Testis (tissue), 2 donors: ENCODE data around the gene RNF169.

Source experiments
- CTCF ChIP-seq, 3 experiments: fragments of 450-650 bp in 2 of 3; fragments of 200-600 bp in 1 of 3; sonication (generic) in 1 of 3; IDR thresholded peaks; one replicate each; pipeline ENCODE4 v1.5.1; 2016 to 2019; ENCODE audit warnings: antibody characterized with exemption in 3 of 3, mild to moderate bottlenecking in 2 of 3, moderate library complexity in 1 of 3
- POLR2A ChIP-seq: fragments of 450-650 bp; IDR thresholded peaks from one replicate; pipeline ENCODE4 v1.6.1; 2017; ENCODE audit warnings: antibody characterized with exemption, mild to moderate bottlenecking, moderate library complexity

GRCh38 chr11:74780248-74781005, 31.8 kb downstream of the RNF169 start:
- TF ChIP-seq CTCF (IDR thresholded peaks at IDR 0.05): no peak
- TF ChIP-seq POLR2A: no peak
